Neuron (in vitro differentiated cells): ENCODE data around the gene TPSD1.

Source experiments
- H2AFZ ChIP-seq: one replicate; pipeline ENCODE4 v1.6.1; 2013; ENCODE audit warnings: low read depth, mild to moderate bottlenecking, inconsistent platforms, low read length, moderate library complexity
- H3K27me3 ChIP-seq: one replicate; pipeline ENCODE4 v1.6.1; 2013; ENCODE audit warnings: low read length; ENCODE audit not compliant: insufficient read depth
- H3K36me3 ChIP-seq: one replicate; pipeline ENCODE4 v1.6.1; 2013; ENCODE audit warnings: low read length; ENCODE audit not compliant: insufficient read depth
- H3K4me1 ChIP-seq: one replicate; pipeline ENCODE4 v1.6.1; 2013; ENCODE audit warnings: low read length; ENCODE audit not compliant: insufficient read depth
- H3K4me3 ChIP-seq: 2 replicates; pipeline ENCODE4 v1.5.1; 2013; ENCODE audit warnings: mild to moderate bottlenecking, low read length, moderate library complexity
- H3K9me3 ChIP-seq: one replicate; pipeline ENCODE4 v1.6.1; 2013; ENCODE audit warnings: low read length

The TPSD1 gene

DNA sequence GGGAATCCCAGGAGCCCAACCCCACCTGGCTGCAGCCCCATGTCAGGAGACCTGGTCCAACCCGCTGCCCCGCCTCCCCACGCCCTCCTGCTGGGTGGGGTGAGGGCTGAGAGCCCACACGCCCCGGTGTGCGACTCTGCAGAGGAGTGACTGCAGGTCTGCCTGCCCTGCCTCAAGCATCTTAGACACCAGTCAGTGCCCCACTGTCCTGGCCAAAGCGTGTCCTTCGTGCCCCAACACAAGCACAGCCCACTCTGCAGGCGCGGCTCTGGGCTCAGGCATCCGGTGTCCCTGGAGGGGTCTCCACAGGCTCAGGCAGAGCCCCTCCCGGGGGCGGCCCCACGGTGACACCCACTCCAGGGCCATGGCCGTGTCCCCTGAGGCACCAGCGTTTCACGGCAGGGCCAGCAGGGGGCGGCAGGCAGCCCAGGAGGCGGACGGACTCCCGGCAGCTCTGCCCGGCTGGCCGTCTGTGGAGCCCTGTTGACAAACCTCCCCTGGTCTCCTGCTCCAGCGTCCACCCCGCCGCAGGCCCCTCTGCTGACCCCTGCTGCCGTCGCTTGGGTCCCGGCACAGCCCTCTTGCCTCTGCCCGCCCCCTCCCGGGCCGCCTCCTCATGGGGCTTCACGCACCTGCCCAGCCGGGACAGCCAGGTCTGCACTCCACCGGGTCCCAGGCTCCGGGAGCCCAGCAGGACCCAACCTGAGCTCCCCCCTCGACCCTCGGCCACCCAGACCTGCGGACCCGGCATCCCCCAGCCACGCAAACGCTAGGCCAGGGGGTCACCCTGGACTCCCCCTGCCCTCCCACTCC is 45.0 kb downstream of the TPSD1 start:
- no peak overlapping the region for H3K4me3 ChIP-seq
- H3K27me3 ChIP-seq = peaks cover 19% of the 10 kb centered on the region
- peaks cover 4% of the 10 kb centered on the region for H3K4me1 ChIP-seq
- no peaks in the 10 kb centered on the region for H3K9me3 ChIP-seq
- H2AFZ ChIP-seq = no peak overlapping the region
- no peaks in the 10 kb centered on the region for H3K36me3 ChIP-seq

DNA sequence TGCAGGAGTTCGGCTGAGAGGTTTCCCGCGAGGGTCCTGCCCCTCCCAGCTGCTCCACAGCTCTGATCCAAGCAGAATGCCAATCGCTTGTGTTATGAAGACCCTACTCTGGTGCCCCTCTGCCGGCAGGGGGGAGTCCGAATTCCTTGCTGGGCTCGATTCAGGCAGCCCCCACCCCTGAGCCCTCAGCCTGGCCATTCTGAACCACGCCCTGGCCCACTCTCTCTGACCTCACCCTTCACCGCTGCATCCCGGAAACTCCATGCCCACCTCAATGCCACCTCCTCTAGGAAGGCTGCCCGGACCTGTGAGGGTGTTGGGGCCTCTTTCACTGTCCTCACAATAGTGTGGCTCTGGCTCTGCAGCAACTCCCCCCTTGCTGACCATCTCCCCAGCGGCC is 45.7 kb downstream of the TPSD1 start:
- H3K4me3 ChIP-seq = no peak overlapping the region

DNA sequence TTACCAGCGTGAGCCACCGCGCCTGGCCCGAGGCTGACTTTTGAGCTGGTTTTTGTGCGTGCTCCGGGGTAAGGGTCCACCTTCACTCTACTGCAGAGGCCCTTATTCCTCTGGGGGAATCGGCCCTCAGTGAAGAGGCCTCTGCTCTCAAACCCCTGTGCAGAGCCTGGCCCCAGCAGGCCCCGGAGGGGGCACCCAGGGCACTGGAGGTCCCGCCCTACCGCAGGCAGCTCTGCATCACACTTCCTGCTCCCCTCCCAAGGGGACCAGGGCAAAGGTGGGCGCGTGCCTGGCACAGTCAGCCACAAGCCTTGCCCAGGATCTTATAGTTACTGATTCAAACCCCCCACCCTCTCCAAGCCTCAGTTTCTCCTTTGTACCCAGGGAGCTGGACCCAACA is 50.0 kb downstream of the TPSD1 start:
- Histone ChIP-seq H3K27me3 (peaks cover 9% of the 10 kb centered on the region), H2AFZ (no peak overlapping the region), H3K9me3 (no peaks in the 10 kb centered on the region), H3K4me1 (peaks cover 9% of the 10 kb centered on the region), H3K4me3 (no peak overlapping the region), H3K36me3 (no peaks in the 10 kb centered on the region)

More for the DNA sequence above, 45.7 kb downstream of the TPSD1 start:
- H3K4me1 ChIP-seq = peaks cover 4% of the 10 kb centered on the region
- H3K27me3 ChIP-seq = peaks cover 19% of the 10 kb centered on the region
- no peak overlapping the region for H2AFZ ChIP-seq
- no peaks in the 10 kb centered on the region for H3K36me3 ChIP-seq
- no peaks in the 10 kb centered on the region for H3K9me3 ChIP-seq

DNA sequence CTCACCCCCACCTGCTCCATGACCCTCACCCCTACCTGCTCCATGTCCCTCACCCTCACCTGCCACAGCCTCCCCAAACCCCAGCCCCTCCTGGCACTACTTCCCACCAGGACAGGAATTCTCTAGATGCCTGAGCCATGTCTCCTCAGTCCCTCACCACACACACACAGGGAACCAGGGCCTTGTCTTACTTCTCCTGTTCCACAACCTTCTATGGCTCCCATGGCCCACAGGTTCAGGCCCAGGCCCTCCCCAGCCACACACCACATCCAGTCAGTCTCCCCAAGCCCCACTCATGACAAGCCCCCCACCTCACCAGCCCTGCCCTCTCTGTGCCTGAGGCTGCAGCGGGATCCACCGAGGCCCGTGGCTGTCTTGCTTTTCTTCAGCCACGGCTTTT is 50.5 kb downstream of the TPSD1 start:
- Histone ChIP-seq H2AFZ (no peak overlapping the region), H3K27me3 (peaks cover 7% of the 10 kb centered on the region), H3K36me3 (no peaks in the 10 kb centered on the region), H3K4me1 (peaks cover 12% of the 10 kb centered on the region), H3K4me3 (no peak overlapping the region), H3K9me3 (no peaks in the 10 kb centered on the region)

DNA sequence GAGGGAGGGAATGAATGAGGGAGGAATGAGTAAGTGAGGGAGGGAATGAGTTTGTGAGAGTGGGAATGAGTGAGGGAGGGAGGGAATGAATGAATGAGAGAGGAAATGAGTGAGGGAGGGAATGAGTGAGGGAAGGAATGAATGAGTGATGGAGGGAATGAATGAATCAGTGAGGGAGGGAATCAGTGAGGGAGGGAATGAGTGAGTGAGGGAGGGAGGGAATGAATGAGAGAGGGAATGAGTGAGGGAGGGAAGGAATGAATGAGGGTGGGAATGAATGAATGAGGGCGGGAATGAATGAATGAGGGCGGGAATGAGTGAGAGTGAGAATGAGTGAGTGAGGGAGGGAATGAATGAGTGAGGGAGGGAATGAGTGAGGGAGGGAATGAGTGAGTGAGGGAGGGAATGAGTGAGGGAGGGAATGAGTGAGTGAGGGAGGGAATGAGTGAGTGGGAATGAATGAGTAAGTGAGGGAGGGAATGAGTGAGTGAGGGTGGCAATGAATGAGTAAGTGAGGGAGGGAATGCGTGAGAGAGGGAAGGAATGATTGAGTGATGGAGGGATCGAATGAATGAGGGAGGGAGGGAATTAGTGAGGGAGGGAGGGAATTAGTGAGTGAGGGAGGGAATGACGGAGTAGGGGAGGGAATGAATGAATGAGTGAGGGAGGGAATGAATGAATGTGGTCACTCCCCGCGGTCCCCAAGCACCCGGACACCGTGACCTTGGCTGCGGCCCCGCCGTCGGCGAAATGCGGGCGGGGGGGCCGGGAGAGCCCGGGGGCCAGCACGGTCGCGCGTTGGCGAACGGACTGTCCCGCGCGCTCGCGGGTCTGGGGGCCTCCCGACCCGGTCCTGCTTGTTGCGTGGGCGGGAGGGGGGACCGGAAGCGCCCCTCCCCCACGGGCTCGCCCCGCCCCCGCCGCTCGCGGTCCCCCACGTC is 52.4 kb downstream of the TPSD1 start:
- peak overlapping the region; percentile 89 for H3K4me3 ChIP-seq
- peak overlapping the region; percentile 58 for H2AFZ ChIP-seq
- no peaks in the 10 kb centered on the region for H3K27me3 ChIP-seq
- no peaks in the 10 kb centered on the region for H3K9me3 ChIP-seq
- H3K4me1 ChIP-seq = peaks cover 24% of the 10 kb centered on the region
- H3K36me3 ChIP-seq = peaks cover 16% of the 10 kb centered on the region
